Glutamatergic neuron (in vitro differentiated cells): ENCODE data around the gene SIRT3. TPM values are rescaled to one million over a fixed set of nuclear protein-coding genes. Genes with fewer than 3 reads are reported as not detected.
A peak's percentile ranks its signal among the peaks of the same experiment; 100 is the strongest.

Experiments
- DNase-seq: peaks from one replicate; pipeline ENCODE4 v3.0.0; 2022
- H3K27ac Mint-ChIP-seq: one replicate; pipeline ENCODE4 v1.8.0; 2020; ENCODE audit warnings: mild to moderate bottlenecking, mixed read lengths, inconsistent platforms; ENCODE audit not compliant: unreplicated experiment
- H3K27me3 Mint-ChIP-seq: one replicate; pipeline ENCODE4 v1.8.0; 2020; ENCODE audit warnings: mild to moderate bottlenecking, moderate library complexity, mixed read lengths, inconsistent platforms; ENCODE audit not compliant: unreplicated experiment
- H3K36me3 Mint-ChIP-seq: one replicate; pipeline ENCODE4 v1.8.0; 2020; ENCODE audit warnings: mild to moderate bottlenecking, mixed read lengths, inconsistent platforms; ENCODE audit not compliant: unreplicated experiment
- H3K4me1 Mint-ChIP-seq: one replicate; pipeline ENCODE4 v1.8.0; 2020; ENCODE audit warnings: mild to moderate bottlenecking, low read depth, mixed read lengths, inconsistent platforms; ENCODE audit not compliant: unreplicated experiment
- H3K4me3 Mint-ChIP-seq: one replicate; pipeline ENCODE4 v1.8.0; 2020; ENCODE audit warnings: mild to moderate bottlenecking, mixed read lengths, inconsistent platforms; ENCODE audit not compliant: unreplicated experiment
- H3K9me3 Mint-ChIP-seq: one replicate; pipeline ENCODE4 v1.8.0; 2020; ENCODE audit warnings: mild to moderate bottlenecking, moderate library complexity, mixed read lengths, inconsistent platforms; ENCODE audit not compliant: unreplicated experiment
- total RNA-seq: library from RNA; stranded (reverse); fragmentation: NEBNext Ultra II Directional; extraction: Animal tissue kit (Norgen Biotek cat#: 25700); gene quantifications from one replicate; pipeline ENCODE4 v1.2.1, GENCODE V29; 2021; ENCODE audit not compliant: unreplicated experiment
- TF ChIP-seq, protein P1 (sequence below): fragments of 200-600 bp; sonication (generic); IDR thresholded peaks from one replicate; pipeline ENCODE4 v1.5.0; 2021; ENCODE audit not compliant: partially characterized antibody, unreplicated experiment

SIRT3 gene
- total RNA-seq, 1 donor from 2014 or later, result 23.6 TPM

DNA sequence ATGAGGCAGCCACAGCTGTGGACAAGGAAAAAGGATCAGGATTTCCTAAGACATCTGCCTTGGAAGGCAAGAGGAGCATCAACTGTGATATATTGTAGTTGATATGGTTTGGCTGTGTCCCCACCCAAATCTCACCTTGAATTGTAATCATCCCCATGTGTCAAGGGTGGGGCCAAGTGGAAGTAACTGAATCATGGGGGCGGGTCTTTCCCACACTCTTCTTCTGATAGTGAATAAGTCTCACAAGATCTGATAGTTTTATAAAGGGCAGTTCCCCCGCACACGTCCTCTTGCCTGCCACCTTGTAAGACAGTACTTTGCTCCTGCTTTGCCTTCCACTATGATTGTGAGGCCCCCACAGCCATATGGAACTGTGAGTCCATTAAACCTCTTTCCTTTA is 18.4 kb downstream of the SIRT3 start:
- Mint-ChIP-seq H3K9me3 (peaks cover 6% of the 10 kb centered on the region), H3K27ac (no peak overlapping the region), H3K27me3 (peaks cover 11% of the 10 kb centered on the region), H3K36me3 (peaks cover 5% of the 10 kb centered on the region), H3K4me1 (no peaks in the 10 kb centered on the region), H3K4me3 (no peak overlapping the region)
- TF ChIP-seq, protein P1, sequence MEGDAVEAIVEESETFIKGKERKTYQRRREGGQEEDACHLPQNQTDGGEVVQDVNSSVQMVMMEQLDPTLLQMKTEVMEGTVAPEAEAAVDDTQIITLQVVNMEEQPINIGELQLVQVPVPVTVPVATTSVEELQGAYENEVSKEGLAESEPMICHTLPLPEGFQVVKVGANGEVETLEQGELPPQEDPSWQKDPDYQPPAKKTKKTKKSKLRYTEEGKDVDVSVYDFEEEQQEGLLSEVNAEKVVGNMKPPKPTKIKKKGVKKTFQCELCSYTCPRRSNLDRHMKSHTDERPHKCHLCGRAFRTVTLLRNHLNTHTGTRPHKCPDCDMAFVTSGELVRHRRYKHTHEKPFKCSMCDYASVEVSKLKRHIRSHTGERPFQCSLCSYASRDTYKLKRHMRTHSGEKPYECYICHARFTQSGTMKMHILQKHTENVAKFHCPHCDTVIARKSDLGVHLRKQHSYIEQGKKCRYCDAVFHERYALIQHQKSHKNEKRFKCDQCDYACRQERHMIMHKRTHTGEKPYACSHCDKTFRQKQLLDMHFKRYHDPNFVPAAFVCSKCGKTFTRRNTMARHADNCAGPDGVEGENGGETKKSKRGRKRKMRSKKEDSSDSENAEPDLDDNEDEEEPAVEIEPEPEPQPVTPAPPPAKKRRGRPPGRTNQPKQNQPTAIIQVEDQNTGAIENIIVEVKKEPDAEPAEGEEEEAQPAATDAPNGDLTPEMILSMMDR, result no peak
- DNase-seq, result no peak

DNA sequence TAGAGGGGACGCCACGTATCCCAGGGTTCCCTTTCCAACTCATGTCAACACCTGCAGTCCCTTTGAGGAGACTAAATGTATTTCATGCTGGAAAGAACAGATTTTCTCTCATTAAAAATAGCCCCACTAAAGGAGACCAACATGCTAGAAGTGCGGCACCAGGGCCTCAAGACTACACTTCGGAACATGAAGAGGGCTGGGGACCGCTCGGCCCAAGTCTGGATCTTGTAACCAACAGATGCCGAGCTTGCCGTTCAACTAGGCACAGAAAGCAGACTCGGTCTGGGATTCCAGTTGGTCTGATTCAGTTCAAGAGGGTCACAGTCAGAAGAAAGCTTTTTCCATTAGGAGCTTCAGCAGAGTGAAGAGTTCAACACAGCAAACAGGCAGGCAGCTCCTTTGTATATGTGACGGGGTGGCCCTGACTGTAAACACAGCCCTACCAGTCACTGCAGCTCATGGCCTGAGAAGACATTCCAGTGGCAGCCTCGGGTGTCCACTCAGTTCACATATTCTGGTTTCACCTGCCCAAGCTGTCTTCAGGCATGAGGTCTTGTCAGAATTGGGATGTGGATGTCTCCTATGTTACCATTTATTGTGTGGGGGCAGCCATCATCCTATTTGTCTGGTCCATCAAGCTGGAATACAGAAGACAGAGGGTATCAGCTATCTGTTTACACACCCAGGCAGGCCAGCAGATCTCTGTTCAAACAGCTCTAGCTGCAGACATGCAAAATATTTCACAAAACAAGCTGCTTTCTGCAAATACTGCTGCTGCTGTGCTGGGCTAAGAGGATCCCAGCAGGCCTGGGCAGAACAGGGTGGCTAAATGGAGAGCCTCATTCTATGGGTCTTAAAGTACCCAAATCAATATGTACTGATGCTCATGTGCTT is 19.8 kb downstream of the SIRT3 start:
- DNase-seq, result no peak

DNA sequence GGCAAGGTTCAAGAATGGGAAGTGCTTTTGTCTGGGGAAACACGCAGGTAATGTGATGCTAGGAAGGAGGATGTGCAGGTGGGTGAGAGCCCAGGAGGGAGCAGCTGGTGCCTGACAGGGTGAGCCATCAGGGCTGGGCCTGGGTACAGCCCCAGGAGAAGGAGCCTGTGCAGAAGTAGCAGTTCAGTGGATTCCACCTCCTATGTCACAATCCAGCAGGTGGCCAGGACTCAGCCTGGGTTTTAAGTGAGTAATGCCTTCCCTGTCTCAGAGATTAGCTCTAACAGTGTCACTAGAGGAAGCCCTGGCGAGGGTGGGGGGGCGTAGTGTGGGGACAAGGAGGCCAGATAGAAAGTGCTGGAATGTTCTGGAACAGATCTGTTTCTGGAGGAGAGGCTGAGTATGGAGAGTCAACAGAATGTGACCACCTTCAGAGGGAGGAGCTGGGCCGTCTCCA is 20.5 kb downstream of the SIRT3 start:
- Mint-ChIP-seq H3K9me3 (peaks cover 6% of the 10 kb centered on the region), H3K36me3 (peaks cover 9% of the 10 kb centered on the region), H3K4me3 (no peak overlapping the region), H3K27ac (no peak overlapping the region), H3K4me1 (no peaks in the 10 kb centered on the region), H3K27me3 (peaks cover 11% of the 10 kb centered on the region)
- DNase-seq, result no peak
- TF ChIP-seq, protein P1, result no peak

More for the DNA sequence above, 19.8 kb downstream of the SIRT3 start:
- TF ChIP-seq, protein P1, result no peak
- no peak overlapping the region for H3K4me3 Mint-ChIP-seq
- H3K4me1 Mint-ChIP-seq, result no peaks in the 10 kb centered on the region
- H3K36me3 Mint-ChIP-seq, result peaks cover 8% of the 10 kb centered on the region
- H3K27ac Mint-ChIP-seq, result peak overlapping the region; percentile 17
- H3K9me3 Mint-ChIP-seq, result peaks cover 6% of the 10 kb centered on the region
- H3K27me3 Mint-ChIP-seq, result peaks cover 9% of the 10 kb centered on the region

DNA sequence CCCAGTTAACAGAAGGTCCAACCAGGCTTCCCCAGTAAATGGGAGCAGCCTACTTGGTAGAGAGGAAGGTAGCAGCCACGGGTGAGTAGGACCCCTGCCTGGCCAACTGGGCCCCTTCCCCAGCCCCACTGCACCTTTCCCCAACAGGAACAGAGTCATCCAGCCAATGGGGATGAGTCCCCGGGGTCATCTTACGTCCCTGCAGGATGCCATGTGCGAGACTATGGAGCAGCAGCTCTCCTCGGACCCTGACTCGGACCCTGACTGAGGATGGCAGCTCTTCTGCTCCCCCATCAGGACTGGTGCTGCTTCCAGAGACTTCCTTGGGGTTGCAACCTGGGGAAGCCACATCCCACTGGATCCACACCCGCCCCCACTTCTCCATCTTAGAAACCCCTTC is 22.1 kb downstream of the SIRT3 start:
- Mint-ChIP-seq H3K9me3 (peaks cover 6% of the 10 kb centered on the region), H3K36me3 (peaks cover 9% of the 10 kb centered on the region), H3K27ac (no peak overlapping the region), H3K4me1 (no peaks in the 10 kb centered on the region), H3K27me3 (peaks cover 10% of the 10 kb centered on the region), H3K4me3 (no peak overlapping the region)
- DNase-seq, result no peak
- TF ChIP-seq, protein P1, result no peak

DNA sequence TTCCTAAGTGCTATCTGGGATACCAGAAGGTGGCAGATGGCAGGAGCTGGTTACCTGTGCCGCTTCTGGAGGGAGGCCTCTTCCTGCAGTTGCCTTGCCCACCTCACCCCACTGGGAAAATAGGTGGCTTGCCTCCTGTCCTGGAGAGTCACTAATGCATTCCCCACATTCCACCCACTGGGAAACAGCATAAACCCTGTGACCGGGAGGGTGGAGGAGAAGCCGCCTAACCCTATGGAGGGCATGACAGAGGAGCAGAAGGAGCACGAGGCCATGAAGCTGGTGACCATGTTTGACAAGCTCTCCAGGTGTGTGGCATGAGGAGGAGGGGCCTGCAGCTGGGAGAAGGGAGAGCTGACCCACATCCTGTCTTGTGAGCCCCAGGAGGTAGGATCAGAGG is 23.0 kb downstream of the SIRT3 start:
- peaks cover 11% of the 10 kb centered on the region for H3K27me3 Mint-ChIP-seq
- TF ChIP-seq, protein P1, result no peak
- H3K9me3 Mint-ChIP-seq, result peaks cover 9% of the 10 kb centered on the region
- no peaks in the 10 kb centered on the region for H3K4me1 Mint-ChIP-seq
- H3K36me3 Mint-ChIP-seq, result peaks cover 9% of the 10 kb centered on the region
- no peak overlapping the region for H3K27ac Mint-ChIP-seq
- no peak overlapping the region for H3K4me3 Mint-ChIP-seq
- DNase-seq, result no peak
